Measurements from ENCODE around the gene CHMP4B.

GRCh38 chr20:33869283-33869682 lies 58.1 kb downstream of the CHMP4B start:
- TF ChIP-seq CTCF (conservative IDR thresholded peaks at IDR 0.05) = no peak
- TF ChIP-seq ZFX (IDR thresholded peaks at IDR 0.05) = no peak
